ENCODE measurements around the gene VEGFB. TPM values are rescaled to one million over a fixed set of nuclear protein-coding genes. Genes with fewer than 3 reads are reported as not detected.

VEGFB gene
- total RNA-seq, result 7.6 and 10.7 TPM in 2 replicates

GRCh38 chr11:64233913-64234586 lies at the start of gene VEGFB:
Gene VEGFB, plus strand, starts transcription at chr11:64234584. Its CDS starts 250 bp downstream, at chr11:64234834.

GRCh38 chr11:64185693-64186491 lies 48.5 kb upstream of the VEGFB start, which contains the start of gene STIP1:
Gene STIP1, plus strand, starts transcription at chr11:64186171. Its CDS starts 91 bp downstream, at chr11:64186262.

GRCh38 chr11:64206457-64207255 lies 27.7 kb upstream of the VEGFB start, which contains the start of gene FERMT3:
Gene FERMT3, plus strand, starts transcription at chr11:64206721. Its CDS starts 644 bp downstream, at chr11:64207365.

GRCh38 chr11:64225608-64226506 lies 8.5 kb upstream of the VEGFB start, which contains the start of the genes NUDT22 and TRPT1:
Gene NUDT22, plus strand, starts transcription at chr11:64226274. Its CDS starts 379 bp downstream, at chr11:64226653.
Gene TRPT1, minus strand, starts transcription at chr11:64226186. Its CDS starts 326 bp downstream, at chr11:64225860.

GRCh38 chr11:64230171-64230984 lies 4.0 kb upstream of the VEGFB start, which contains the start of gene DNAJC4:
Gene DNAJC4, plus strand, starts transcription at chr11:64230548. Its CDS starts 307 bp downstream, at chr11:64230855.

GRCh38 chr11:64240435-64241240 lies 6.3 kb downstream of the VEGFB start, which contains the start of gene FKBP2:
Gene FKBP2, plus strand, starts transcription at chr11:64241095. Its CDS starts 1,293 bp downstream, at chr11:64242388.

GRCh38 chr11:64246871-64247728 lies 12.7 kb downstream of the VEGFB start, which contains the start of gene PPP1R14B:
Gene PPP1R14B, minus strand, starts transcription at chr11:64246943. Its CDS starts 270 bp downstream, at chr11:64246673.

GRCh38 chr11:64251016-64251752 lies 16.8 kb downstream of the VEGFB start, which contains the start of gene PLCB3:
Gene PLCB3, plus strand, starts transcription at chr11:64251530. Its CDS starts 120 bp downstream, at chr11:64251650.

GRCh38 chr11:64284048-64284961 lies 49.9 kb downstream of the VEGFB start, which contains the start of gene BAD:
Gene BAD, minus strand, starts transcription at chr11:64284665. Its CDS starts 297 bp downstream, at chr11:64284368.

GRCh38 chr11:64284962-64285884 lies 50.8 kb downstream of the VEGFB start, which contains the start of gene GPR137:
Gene GPR137, plus strand, starts transcription at chr11:64285848. Its CDS starts 677 bp downstream, at chr11:64286525.

Other genes starting within 250 kb of the VEGFB start
- gene OTUB1, start 248.1 kb upstream of the VEGFB start, total RNA-seq, result 59.4 and 72.8 TPM in 2 replicates
- gene FLRT1, start 198.7 kb upstream of the VEGFB start, total RNA-seq, result not detected in 2 replicates
- gene MACROD1, start 68.5 kb upstream of the VEGFB start, total RNA-seq, result 17.5 and 32.5 TPM in 2 replicates
- gene STIP1, start 48.4 kb upstream of the VEGFB start, total RNA-seq, result 212 and 226 TPM in 2 replicates
- gene FERMT3, start 27.9 kb upstream of the VEGFB start, total RNA-seq, result 8.1 and 22.2 TPM in 2 replicates
- 22.6 and 63.7 TPM in 2 replicates for gene TRPT1, start 8.4 kb upstream of the VEGFB start, total RNA-seq
- gene NUDT22, start 8.3 kb upstream of the VEGFB start, total RNA-seq, result 53.3 and 61.4 TPM in 2 replicates
- gene DNAJC4, start 4.0 kb upstream of the VEGFB start, total RNA-seq, result 4.3 and 7.8 TPM in 2 replicates
- 41.0 and 56.8 TPM in 2 replicates for gene FKBP2, start 6.5 kb downstream of the VEGFB start, total RNA-seq
- gene PPP1R14B, start 12.4 kb downstream of the VEGFB start, total RNA-seq, result 264 and 362 TPM in 2 replicates
- 51.3 and 68.1 TPM in 2 replicates for gene PLCB3, start 16.9 kb downstream of the VEGFB start, total RNA-seq
- 63.1 and 68.2 TPM in 2 replicates for gene BAD, start 50.1 kb downstream of the VEGFB start, total RNA-seq
- 6.4 and 7.1 TPM in 2 replicates for gene GPR137, start 51.3 kb downstream of the VEGFB start, total RNA-seq
- gene KCNK4, start 56.7 kb downstream of the VEGFB start, total RNA-seq, result under 0.01 and 0.30 TPM in 2 replicates
- 0.61 TPM in 1 of 2 replicates, not detected in the other for gene CATSPERZ, start 65.8 kb downstream of the VEGFB start, total RNA-seq
- 43.6 and 52.3 TPM in 2 replicates for gene ESRRA, start 70.9 kb downstream of the VEGFB start, total RNA-seq
- 294 and 605 TPM in 2 replicates for gene TRMT112, start 83.0 kb downstream of the VEGFB start, total RNA-seq
- gene PRDX5, start 83.5 kb downstream of the VEGFB start, total RNA-seq, result 287 and 290 TPM in 2 replicates
- gene CCDC88B, start 105.6 kb downstream of the VEGFB start, total RNA-seq, result 1.3 and 1.7 TPM in 2 replicates
- gene RPS6KA4, start 124.6 kb downstream of the VEGFB start, total RNA-seq, result 35.3 and 35.7 TPM in 2 replicates